Colon (tissue), 2 donors: Measurements from ENCODE around the gene C1QL1.
"Not testable (repeated sequence)": the region's sequence is repeated elsewhere in the genome, so short reads cannot be mapped to it uniquely, and the experiment has no call there.

ENCODE experiments used
- FAIRE-seq: peaks from 2 replicates; lab custom pipeline; 2012; peaks lifted over from hg19 to GRCh38; lab: Jason Lieb, UNC
- donor health status: control.
- donor health status: control.

C1QL1 gene

DNA sequence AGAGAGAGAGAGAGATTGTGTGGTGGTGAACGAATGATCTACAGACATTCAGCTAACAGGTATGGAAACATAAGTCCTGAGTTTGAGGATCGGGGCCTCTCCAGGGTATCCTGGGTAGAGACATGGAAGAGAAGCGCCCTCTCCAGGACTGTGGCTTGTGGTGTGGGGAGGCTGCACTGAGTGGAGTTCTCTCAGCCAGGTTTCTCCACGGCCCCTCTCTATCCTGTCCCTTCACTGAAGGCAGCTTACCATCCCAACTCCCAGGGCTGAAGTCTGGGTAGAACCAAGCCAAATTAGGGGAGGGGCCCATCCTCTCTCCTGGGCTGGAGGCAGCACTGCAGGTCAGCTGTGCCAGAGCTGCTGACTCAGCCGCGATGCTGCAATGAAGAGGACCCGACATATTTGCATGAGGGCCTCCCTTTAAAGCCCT is 6.2 kb downstream of the C1QL1 start:
- no peak for FAIRE-seq

DNA sequence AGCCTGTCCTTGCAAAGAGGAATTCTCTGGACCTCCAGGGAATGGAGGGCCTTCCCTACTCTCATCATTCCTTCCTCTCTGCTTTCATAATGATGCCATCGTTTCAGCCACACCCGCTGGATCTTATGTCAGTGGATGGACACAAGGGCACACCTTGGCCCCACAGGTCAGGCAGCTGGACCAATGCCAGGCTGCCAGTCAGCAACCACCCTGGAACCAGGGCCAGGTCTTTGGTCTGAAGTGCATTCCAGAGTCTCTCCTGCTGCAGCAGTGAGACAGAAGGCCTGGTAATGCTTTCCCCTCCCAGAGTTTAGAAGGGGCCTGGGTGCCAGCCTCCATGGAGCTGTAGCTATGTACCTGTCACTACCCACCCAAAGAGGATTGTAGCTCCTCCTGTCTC is 7.4 kb downstream of the C1QL1 start:
- no peak for FAIRE-seq

GRCh38 chr17:44959821-44960531 is 8.1 kb downstream of the C1QL1 start:
- FAIRE-seq, result no peak

- FAIRE-seq, result no peak
Observed at GRCh38 chr17:44956998-44957981, 10.8 kb downstream of the C1QL1 start.

GRCh38 chr17:44955674-44956425 is 12.3 kb downstream of the C1QL1 start:
- no peak for FAIRE-seq

DNA sequence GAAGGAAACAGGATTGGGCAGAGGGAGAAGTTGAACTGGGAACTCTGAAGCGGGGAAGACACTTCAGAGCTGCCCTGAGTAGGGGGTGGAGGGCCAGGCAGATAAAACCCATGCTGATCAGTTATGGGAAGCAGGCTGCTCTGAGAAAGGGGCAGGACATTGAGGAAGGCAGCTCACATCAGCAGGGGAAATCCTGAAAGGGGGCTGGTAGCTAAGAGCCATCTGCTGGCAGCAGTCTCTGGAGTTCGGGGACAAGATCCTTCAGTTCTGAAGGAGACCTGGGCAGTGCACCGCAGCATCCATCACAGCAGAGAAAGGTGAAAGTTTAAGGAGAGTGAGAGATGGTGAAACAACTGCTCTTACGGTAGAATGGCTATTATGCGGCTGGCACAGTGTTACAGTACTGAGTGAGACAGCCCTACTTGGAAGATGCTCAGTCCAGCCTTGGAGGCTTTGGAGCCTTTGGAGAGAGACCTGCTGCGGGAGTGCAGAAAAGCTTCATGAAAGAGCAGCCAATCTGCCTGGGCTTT is 15.1 kb downstream of the C1QL1 start:
- no peak for FAIRE-seq

DNA sequence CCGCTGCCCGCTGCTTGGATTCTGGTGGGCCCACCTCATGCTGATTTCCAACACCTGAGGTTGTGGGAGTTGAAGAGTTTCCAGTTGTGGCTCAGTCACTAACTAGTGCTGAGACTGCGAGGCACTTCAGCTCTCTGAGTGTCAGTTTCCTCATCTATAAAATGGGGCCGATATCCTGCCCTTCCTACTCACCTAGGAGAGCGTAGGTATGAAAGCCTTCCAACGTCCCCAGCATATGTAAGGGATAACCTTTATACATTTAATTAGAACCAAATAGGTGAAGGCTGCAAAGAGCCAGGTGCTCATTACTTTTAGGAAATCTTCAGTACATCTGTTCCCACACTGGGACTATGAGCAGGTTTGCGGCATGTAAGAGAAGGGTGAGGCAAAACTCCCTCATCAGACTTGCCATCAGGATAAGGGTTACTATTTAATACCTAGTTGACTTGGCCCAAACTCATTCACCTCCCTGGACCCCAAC is 19.7 kb downstream of the C1QL1 start:
- no peak for FAIRE-seq

DNA sequence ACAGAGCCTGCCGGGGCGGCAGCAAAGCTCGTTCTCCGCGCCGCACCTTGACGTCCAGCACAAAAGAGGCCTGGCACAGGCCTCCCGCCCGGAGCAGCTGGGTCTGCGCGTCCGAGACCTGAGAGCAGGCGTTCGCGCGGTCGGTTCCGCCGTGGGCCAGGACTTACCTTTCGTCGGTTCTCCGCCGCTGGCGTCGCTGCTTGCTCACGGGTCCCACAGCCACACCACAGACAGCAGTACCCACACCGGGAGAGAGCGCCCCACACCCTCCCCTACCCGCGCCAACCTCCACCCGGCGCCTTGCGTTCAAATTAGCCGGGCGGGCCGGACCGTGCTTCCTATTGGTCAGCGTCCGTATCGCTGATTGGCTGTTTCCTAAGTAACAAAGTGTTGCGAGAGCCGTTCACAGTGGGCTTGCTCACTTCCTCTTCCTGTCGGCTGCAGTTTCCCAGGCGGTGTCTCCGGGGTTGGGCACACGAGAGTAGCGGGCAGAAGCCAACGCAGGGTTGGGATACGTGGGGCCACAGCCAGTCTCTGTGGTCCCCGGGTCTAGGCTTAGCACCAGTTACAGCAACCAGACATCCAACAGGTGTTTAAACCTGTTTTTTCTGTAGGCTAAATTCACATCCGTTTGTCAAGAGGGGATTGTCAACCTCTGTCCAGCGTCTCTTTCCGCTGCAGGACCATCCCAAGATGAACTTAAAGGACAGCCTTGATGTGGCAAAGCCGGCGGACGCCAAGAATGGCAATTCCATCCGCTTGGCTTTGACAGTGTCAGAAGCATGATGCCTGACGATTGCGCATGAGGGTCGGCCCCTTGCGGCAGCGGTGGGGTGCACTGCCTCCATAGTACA is 20.4 kb downstream of the C1QL1 start, which contains the start of gene KIF18B:
Gene KIF18B, minus strand, starts transcription at position 313 of the 854 bp plus-strand sequence. CDS start 11,429 bp downstream, outside the sequence.
- no peak for FAIRE-seq

DNA sequence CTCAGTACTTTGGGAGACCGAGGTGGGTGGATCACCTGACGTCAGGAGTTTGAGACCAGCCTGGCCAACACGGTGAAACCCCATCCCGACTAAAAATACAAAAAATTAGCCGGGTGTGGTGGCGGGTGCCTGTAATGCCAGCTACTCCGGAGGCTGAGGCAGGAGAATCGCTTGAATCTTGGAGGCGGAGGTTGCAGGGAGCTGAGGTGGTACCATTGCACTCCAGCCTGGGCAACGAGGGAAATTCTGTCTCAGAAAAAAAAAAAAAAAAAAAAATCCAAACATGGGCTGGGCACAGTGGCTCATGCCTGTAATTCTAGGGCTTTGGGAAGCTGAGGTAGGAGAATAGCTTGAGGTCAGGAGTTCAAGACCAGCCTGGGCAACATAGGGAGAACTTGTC is 22.5 kb downstream of the C1QL1 start:
- not testable (repeated sequence) for FAIRE-seq

- no peak for FAIRE-seq
Observed at GRCh38 chr17:44942456-44942855, 25.6 kb downstream of the C1QL1 start.

DNA sequence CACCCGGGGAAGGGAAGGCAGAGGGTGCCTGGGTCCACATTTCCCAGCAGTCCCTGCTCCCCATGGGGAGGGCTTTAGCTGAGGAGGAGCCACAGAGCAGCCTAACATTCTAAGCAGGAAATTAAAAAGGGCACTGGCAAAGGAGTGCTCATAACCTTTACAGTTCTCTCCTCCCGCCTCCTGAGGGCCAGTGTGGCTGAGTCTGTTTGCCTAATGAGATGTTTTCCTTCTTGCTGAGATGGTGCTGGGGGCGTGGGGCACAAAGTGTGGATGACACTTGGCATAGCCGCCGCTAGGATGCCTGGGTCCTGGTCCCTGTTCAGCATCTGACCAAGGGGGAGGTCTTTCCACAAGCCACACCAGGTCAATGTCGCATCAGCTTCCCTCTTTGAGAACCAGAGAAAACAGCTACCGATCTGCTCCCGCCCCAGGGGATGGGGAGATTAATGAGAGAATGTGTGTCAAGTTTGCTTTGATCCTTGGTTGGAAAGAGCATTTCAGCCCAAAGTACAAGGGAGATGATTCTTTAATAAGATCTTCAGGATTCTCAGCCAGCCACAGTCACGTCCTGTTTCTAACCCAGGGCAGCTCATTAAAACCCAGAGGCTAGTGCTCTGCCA is 26.3 kb downstream of the C1QL1 start:
- no peak for FAIRE-seq

DNA sequence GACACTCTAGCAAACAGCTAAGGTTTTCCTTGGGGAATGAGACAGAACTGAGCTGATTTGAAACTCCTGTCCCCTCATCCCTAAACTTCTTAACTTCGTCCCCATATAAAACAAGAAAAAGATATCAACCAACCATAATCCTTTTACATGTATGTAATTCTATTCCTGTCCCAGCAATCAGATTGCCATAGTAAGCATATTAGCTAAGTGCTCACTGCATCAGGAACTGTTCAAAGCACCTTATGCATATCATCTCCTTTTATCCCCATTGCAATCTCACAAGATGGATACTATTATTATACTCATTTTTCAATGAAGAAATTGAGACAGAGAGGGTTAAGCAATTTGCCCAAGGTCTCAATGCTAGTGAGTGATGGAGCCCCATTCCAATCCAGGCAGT is 27.3 kb downstream of the C1QL1 start:
- no peak for FAIRE-seq

GRCh38 chr17:44940317-44940716 is 27.8 kb downstream of the C1QL1 start:
- no peak for FAIRE-seq

DNA sequence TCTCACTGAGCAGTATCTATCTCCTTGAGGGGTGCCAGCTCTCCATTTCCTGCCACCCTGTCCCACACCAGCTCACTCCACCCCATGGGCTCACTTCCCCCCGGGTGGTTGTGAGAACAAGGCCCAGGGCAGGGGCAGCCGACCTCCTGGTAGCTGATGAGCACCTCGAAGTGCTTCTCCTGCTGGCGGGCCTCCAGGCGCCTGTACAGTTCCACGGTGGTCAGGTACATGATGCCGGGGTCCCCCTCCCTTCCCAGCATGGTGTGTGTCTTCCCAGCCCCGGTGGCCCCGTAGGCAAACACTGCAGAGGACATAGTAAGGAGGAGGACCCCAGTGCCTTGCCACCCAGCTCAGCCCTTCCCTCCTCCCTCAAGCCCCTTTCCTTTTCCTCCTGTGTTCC is 33.0 kb downstream of the C1QL1 start:
- FAIRE-seq, result no peak

GRCh38 chr17:44934745-44935105 is 33.4 kb downstream of the C1QL1 start:
- no peak for FAIRE-seq

DNA sequence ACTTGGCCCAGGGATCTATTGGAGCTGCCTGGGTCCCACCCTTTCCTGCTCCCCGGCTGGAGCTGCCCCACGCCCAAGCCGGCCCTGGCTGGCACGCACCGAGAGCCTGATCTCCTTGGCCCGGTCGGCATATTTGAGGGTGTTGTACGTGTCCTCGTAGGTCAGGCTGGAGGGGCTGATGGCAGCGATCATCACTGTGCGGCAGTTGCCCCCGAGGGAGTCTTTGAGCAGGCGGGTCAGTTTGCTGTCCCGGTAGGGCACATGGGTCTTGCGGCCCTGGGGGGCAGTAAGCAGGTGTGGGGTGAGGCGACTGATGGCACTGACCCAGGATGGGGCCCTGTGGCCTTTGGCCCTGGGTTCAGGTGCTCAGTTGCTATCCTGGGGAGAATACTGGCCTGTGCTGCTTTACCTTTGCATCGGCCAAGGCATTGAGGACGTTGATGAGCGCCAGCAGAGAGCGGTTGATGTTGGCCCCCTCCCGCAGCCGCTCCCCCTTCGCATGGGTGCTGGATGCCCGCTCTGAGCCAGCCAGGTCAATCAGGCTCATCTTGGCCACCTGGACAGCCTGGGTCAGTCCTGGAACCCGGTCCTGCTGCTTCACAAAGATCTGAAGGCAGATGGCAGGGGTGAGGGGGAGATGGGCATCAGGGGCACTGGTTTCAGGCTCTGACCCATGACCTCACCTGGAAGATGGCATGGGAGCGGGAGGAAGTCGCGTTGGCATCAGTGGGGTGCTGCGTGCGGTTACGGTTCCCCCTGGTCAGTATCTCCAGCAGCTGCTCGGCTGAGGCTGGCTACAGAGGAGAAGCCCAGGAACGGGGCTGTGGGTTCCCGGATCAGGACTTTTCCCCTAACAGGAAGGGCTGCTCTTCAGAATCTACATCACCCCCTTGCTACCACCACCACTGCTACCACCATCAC is 34.0 kb downstream of the C1QL1 start:
- no peak for FAIRE-seq

DNA sequence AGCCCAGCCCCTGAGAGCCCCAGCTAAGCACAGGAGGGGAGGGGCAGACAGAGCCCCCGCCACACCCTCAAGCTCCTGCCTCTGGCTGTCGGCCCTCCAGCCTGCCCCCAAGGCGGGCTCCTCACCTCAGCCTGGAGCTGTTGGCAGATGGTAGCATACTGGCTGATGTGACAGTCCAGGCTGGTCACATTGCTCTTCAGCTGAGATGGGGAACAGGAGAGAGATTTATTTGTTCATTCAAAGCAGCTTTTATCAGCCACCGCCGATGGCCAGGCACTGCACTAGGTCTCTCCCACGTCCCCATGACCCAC is 35.4 kb downstream of the C1QL1 start:
- no peak for FAIRE-seq

- FAIRE-seq, result no peak
Observed at GRCh38 chr17:44932096-44932786, 35.9 kb downstream of the C1QL1 start.

DNA sequence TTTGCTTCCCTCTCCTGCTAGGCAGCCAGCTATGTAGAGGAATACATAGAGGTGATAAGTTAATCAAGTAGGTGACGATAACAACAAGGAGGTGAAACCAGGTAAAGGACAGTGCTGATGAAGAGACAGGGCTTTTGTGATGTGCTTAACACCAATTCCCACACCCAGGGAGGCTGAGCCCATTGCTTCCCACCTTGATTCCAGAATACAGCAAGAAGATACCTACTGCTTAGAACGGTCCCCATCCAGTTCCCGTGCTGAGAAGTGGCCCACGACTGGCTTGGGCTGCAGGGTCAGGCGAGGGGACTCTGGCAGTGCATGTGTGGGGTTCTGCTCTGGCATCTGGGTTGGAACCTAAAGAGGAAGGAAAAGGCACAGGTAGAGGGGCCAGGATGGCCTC is 36.7 kb downstream of the C1QL1 start:
- FAIRE-seq, result no peak
